Fibroblast of villous mesenchyme (primary cell): ENCODE data around the gene PSMB5. TPM values are rescaled to one million over a fixed set of nuclear protein-coding genes. Genes with fewer than 3 reads are reported as not detected.

Source experiments
- DNase-seq: peaks from one replicate; pipeline ENCODE4 v3.0.0-alpha.2; 2010; ENCODE audit warnings: low read depth
- H3K4me3 ChIP-seq: 2 replicates; pipeline ENCODE4 v1.5.1; 2011; ENCODE audit warnings: low read depth, mild to moderate bottlenecking, low read length
- CTCF ChIP-seq: IDR thresholded peaks from 2 replicates; pipeline ENCODE4 v1.5.1; 2012; ENCODE audit warnings: low read depth, mild to moderate bottlenecking, low read length; ENCODE audit not compliant: insufficient read depth
- total RNA-seq: library from RNA; depleted of rRNA; stranded (reverse); fragments of >200 nt; gene quantifications from 2 replicates; pipeline ENCODE4 v1.2.3, GENCODE V29; 2012

The PSMB5 gene
- total RNA-seq, 1 donor: 196 TPM

GRCh38 chr14:23058654-23059504 is 24.2 kb upstream of the PSMB5 start:
- no peak for DNase-seq
- no peak for TF ChIP-seq CTCF
- no peak overlapping the region for H3K4me3 ChIP-seq

DNA sequence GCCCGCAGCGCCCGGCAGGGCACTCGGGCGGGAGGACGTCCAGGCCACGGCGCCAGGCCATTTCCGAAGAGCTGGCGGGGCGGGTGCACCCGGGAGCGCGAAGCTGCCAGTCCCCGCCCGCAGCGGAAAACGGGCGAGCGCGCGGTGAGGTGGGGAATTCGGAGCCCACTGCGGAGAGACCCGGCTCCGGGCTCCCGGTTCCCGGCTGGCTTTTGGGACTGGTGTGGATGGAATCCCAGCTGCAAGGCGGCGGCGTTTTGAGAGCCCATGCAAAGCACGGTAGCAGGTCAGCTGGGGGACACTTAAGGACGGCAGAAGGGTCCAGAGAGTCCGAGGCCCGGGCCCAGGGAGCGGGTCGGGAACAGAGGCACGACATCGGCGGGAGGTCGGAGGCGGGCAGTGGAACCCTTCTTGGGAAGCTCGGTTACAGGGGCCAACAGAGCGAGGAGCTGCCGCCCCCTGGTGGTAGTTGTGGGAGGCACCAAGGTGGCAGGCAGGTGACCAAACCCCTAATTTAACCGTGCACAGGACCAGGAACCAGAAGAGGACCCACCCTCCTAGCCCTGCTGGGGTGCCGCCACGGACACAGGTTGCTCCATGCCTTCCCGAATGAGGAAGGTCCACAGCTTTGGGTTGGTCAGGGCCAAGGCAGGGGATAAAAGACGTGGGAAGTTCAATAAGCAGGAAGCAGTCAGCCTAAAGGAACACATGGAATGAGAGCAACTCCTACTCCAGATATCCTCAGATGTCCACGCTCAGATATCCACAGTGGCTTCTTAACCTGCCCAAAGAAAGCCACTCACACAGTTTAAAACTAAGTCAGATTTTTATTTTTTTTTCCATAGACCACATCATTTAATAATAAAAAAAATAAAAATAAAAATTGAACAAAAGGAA is 23.3 kb upstream of the PSMB5 start:
- TF ChIP-seq CTCF: peak; percentile 94
- peak; percentile 85 for DNase-seq
- H3K4me3 ChIP-seq: peak overlapping the region; percentile 59

DNA sequence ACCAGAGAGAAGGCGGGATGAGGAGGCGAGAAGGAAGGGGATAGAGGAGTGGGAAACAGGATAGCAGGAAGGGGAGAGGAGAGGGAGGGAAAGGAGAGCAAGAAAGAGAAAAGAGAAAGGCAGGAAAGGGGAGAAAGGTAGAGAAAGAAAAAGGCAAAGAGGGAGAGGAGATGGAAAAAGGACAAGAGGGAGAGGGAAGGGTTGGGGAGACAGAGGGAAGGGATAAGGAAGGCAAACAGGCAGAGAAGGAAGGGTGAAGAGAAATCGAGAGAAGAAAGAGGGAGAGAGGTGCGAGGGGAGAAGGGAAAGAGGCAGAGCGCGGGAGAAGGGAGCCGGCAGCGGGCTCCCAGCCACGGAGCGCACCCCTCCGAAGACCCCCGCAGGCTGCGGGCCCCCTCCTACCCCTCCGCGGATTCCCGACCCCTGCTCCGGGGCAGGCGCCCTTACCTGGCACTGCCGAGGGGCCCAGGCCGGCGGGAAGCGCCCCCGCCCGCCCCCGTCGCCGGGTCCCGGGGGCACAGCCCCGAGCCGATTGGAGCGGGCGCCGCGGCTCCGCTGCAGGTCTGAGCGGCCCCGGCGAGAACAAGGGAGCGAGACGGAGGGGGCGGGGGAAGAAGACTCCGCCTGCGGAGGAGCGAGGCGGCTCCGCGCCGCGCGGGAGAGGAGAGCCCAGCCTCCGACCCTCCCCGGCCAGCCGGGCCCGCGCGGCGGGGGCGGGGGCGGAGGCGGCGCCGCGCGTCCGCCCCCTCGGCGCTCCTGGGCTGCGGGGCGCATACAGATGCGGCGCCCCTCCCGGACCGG is 22.5 kb upstream of the PSMB5 start, which contains the start of gene CDH24:
TSS of gene CDH24 (minus strand) at position 565 of the 801 bp plus-strand sequence. CDS start 1,787 bp downstream, outside the sequence.
- DNase-seq: peak; percentile 71
- no peak for TF ChIP-seq CTCF

GRCh38 chr14:23056145-23056955 is 21.6 kb upstream of the PSMB5 start:
- DNase-seq: peak; percentile 68
- peak; percentile 81 for TF ChIP-seq CTCF
- H3K4me3 ChIP-seq: peak overlapping the region; percentile 59

More for the DNA sequence above, 22.5 kb upstream of the PSMB5 start, which contains the start of gene CDH24:
- H3K4me3 ChIP-seq: peak within 1 kb of the TSS; percentile 59

GRCh38 chr14:23055621-23056144 is 21.0 kb upstream of the PSMB5 start:
- TF ChIP-seq CTCF: no peak
- no peak overlapping the region for H3K4me3 ChIP-seq
- peak; percentile 59 for DNase-seq
